Activated CD4-positive, alpha-beta T cell treated with anti-CD3 and anti-CD28 coated beads, Interleukin-2, amount 50 U/mL, for 1 hour (primary cell): ENCODE data around the gene TMEM198.

Source experiments
- DNase-seq: peaks from one replicate; pipeline ENCODE4 v3.0.0-alpha.2; 2020

The TMEM198 gene

GRCh38 chr2:219509780-219510511, 33.9 kb upstream of the TMEM198 start:
- DNase-seq = peak; percentile 54

GRCh38 chr2:219510512-219511135, 33.2 kb upstream of the TMEM198 start:
- DNase-seq = no peak

- no peak for DNase-seq
Measured at GRCh38 chr2:219511547-219512325, 32.1 kb upstream of the TMEM198 start.

GRCh38 chr2:219512524-219513216, 31.2 kb upstream of the TMEM198 start:
- DNase-seq = no peak

GRCh38 chr2:219513787-219514186, 30.0 kb upstream of the TMEM198 start:
- DNase-seq = no peak

- DNase-seq = no peak
Measured at GRCh38 chr2:219514196-219514761, 29.5 kb upstream of the TMEM198 start, which contains the start of gene ASIC4. Gene ASIC4, plus strand, starts transcription at chr2:219514482. Its CDS starts 243 bp downstream, at chr2:219514725.

GRCh38 chr2:219514836-219515235, 29.0 kb upstream of the TMEM198 start:
- no peak for DNase-seq

GRCh38 chr2:219515874-219516629, 27.8 kb upstream of the TMEM198 start:
- no peak for DNase-seq

- DNase-seq = no peak
Measured at GRCh38 chr2:219516888-219517287, 26.9 kb upstream of the TMEM198 start.

GRCh38 chr2:219517954-219518778, 25.7 kb upstream of the TMEM198 start:
- DNase-seq = no peak

- DNase-seq = no peak
Measured at GRCh38 chr2:219519526-219519916, 24.3 kb upstream of the TMEM198 start.

GRCh38 chr2:219520079-219520478, 23.7 kb upstream of the TMEM198 start:
- DNase-seq = no peak

- DNase-seq = no peak
Measured at GRCh38 chr2:219521066-219521880, 22.6 kb upstream of the TMEM198 start.

- DNase-seq = no peak
Measured at GRCh38 chr2:219522111-219523030, 21.5 kb upstream of the TMEM198 start.

GRCh38 chr2:219523031-219523671, 20.7 kb upstream of the TMEM198 start:
- no peak for DNase-seq

GRCh38 chr2:219524817-219525216, 19.0 kb upstream of the TMEM198 start:
- no peak for DNase-seq

- no peak for DNase-seq
Measured at GRCh38 chr2:219525533-219526232, 18.1 kb upstream of the TMEM198 start.
